ENCODE results near the gene PROX2.

The PROX2 gene

GRCh38 chr14:74826574-74826973, 49.4 kb downstream of the PROX2 start:
- Histone ChIP-seq H3K9ac (ENCODE audit: low read depth, low read length) (no peak overlapping the region), H3K27ac (ENCODE audit: low read length) (no peak overlapping the region), H3K4me3 (ENCODE audit: low read depth in 1 of 2, low read length in 2 of 2) (no peak overlapping the region), H3K4me2 (ENCODE audit: insufficient read depth, low read length) (no peak overlapping the region), H3K4me1 (ENCODE audit: insufficient read depth, low read length) (no peaks in the 10 kb centered on the region), H3K36me3 (ENCODE audit: insufficient read depth, low read length) (peaks cover 87% of the 10 kb centered on the region), H4K20me1 (ENCODE audit: insufficient read depth, low read length) (0 out of 2 replicates have a peak, but pooled peaks cover 4% of the 10 kb centered on the region), H3K9me3 (ENCODE audit: insufficient read depth, low read length, severe bottlenecking) (no peaks in the 10 kb centered on the region), H3K79me2 (ENCODE audit: insufficient read depth, low read length) (peaks cover 5% of the 10 kb centered on the region; the same call in 1 of the 2 replicates), H2AFZ (ENCODE audit: low read depth, low read length) (no peak overlapping the region), H3K27me3 (ENCODE audit: insufficient read depth, low read length, poor library complexity) (no peaks in the 10 kb centered on the region)
- DNase-seq, result no peak
- no peak for ATAC-seq (ENCODE audit: insufficient read depth, low read depth)
- no peak for TF ChIP-seq EZH2 (IDR thresholded peaks at IDR 0.05; ENCODE audit: borderline replicate concordance, low read depth, low read length, severe bottlenecking)
